Inflammatory macrophage treated with lipopolysaccharide for 1 hour (primary cell): Measurements from ENCODE around the gene LYPD3.
A peak's percentile ranks its signal among the peaks of the same experiment; 100 is the strongest.
"Not testable (repeated sequence)": the region's sequence is repeated elsewhere in the genome, so short reads cannot be mapped to it uniquely, and the experiment has no call there.

Source experiments
- DNase-seq, 2 donors: peaks; one replicate each; pipeline ENCODE4 v3.0.0-alpha.2; 2020 to 2022

The LYPD3 gene

GRCh38 chr19:43465468-43466120 lies at the start of gene LYPD3:
TSS of gene LYPD3 (minus strand) at chr19:43465608. CDS start at chr19:43465571, 37 bp downstream.
- peak; percentile 47 to 69 for DNase-seq

- DNase-seq: not testable (repeated sequence)
Observed at GRCh38 chr19:43512399-43512798, 47.0 kb upstream of the LYPD3 start.

GRCh38 chr19:43511324-43511723 lies 45.9 kb upstream of the LYPD3 start:
- DNase-seq: no peak

- no peak for DNase-seq
Observed at GRCh38 chr19:43510713-43511112, 45.3 kb upstream of the LYPD3 start.

- no peak for DNase-seq
Observed at GRCh38 chr19:43507880-43508279, 42.5 kb upstream of the LYPD3 start.

- no peak for DNase-seq
Observed at GRCh38 chr19:43506629-43507028, 41.2 kb upstream of the LYPD3 start.

- DNase-seq: no peak
Observed at GRCh38 chr19:43505941-43506340, 40.5 kb upstream of the LYPD3 start.

GRCh38 chr19:43505186-43505456 lies 39.7 kb upstream of the LYPD3 start:
- DNase-seq: no peak

GRCh38 chr19:43504426-43505185 lies 39.2 kb upstream of the LYPD3 start, which contains the start of gene PHLDB3:
TSS of gene PHLDB3 (minus strand) at chr19:43504746. CDS start at chr19:43504118, 628 bp downstream.
- no peak for DNase-seq

- peak; percentile 90 to 95 for DNase-seq
Observed at GRCh38 chr19:43503501-43504425, 38.4 kb upstream of the LYPD3 start.

GRCh38 chr19:43502419-43502976 lies 37.1 kb upstream of the LYPD3 start:
- DNase-seq: no peak

GRCh38 chr19:43501661-43502418 lies 36.4 kb upstream of the LYPD3 start:
- no peak for DNase-seq

GRCh38 chr19:43499042-43499441 lies 33.6 kb upstream of the LYPD3 start:
- DNase-seq: no peak

- no peak for DNase-seq
Observed at GRCh38 chr19:43498233-43498842, 32.9 kb upstream of the LYPD3 start.

- no peak for DNase-seq
Observed at GRCh38 chr19:43496960-43497359, 31.6 kb upstream of the LYPD3 start.

GRCh38 chr19:43495082-43495481 lies 29.7 kb upstream of the LYPD3 start:
- DNase-seq: no peak

- DNase-seq: no peak
Observed at GRCh38 chr19:43490759-43491158, 25.4 kb upstream of the LYPD3 start.

GRCh38 chr19:43489979-43490599 lies 24.7 kb upstream of the LYPD3 start:
- no peak for DNase-seq

GRCh38 chr19:43489310-43489709 lies 23.9 kb upstream of the LYPD3 start:
- peak; percentile 64 to 83 for DNase-seq

GRCh38 chr19:43488179-43488578 lies 22.8 kb upstream of the LYPD3 start:
- DNase-seq: no peak

- DNase-seq: no peak
Observed at GRCh38 chr19:43486412-43486811, 21.0 kb upstream of the LYPD3 start.
